Activated T-helper 1 cell treated with anti-CD3 and anti-CD28 coated beads, Interleukin-2, amount 50 U/mL, for 16 hours (primary cell): ENCODE results near the gene FBN3.

Experiments used
- DNase-seq, 2 donors: peaks; one replicate each; pipeline ENCODE4 v3.0.0-alpha.2; 2020; ENCODE audit warnings: low read depth in 1 of 2, low spot score in 1 of 2

The FBN3 gene

DNA sequence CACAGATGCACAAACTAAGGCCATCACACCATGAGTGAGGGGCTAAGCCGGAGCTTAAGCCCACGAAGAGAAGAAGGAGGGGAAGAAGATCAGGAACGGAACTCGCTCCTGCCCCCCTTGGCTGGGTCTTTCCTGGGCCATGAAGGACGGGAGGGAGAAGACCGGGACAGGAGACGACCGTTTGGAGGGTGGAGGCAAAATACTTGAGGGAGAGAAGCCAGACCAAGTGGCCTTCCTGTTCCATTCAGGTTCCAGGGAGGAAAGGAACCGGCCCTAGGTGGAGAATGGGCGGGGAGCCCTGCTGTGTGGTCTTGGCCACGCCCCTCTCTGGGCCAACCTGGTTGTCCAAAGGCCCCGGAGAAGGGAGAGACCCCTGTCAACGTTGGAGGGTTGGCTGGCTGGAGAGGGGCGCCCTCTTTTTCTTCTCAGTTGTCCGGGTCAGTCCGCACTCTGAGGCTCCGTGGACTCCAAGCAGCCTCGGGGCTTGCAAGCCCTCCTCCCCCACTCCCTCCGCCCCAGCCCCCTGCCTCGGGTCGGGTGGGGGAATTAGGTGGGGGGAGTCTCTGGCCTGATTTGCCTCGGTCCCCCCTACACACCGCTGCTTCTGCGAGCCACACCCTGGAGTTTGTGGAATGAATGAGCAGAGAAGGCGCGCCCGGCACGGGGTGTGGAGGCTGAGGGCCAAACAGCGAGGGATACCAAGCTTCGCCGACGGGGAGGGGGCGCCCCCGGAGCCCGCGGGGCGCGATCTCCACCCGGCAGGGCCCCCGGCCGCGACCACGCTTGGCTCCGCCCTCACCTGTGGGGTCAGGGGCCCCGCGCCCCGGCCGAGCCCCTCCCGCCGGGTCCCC lies 757 bp downstream of the FBN3 start:
- DNase-seq, result no peak

DNA sequence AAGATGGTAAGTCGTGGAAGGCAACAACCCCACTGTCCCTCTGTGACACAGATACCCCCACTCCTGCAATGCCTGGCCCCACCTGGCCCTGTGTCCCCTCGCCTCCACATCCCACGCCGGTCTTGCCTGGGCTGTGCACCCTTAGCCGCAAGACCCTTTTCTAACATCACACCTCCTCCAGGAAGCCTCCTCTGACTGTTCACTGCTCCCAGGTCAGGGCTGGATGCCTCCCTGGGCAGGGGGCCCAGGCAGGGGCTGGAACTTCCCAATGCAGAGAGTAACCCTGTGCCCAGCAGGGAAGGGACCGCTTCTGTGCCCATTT lies 1.3 kb downstream of the FBN3 start:
- no peak for DNase-seq

DNA sequence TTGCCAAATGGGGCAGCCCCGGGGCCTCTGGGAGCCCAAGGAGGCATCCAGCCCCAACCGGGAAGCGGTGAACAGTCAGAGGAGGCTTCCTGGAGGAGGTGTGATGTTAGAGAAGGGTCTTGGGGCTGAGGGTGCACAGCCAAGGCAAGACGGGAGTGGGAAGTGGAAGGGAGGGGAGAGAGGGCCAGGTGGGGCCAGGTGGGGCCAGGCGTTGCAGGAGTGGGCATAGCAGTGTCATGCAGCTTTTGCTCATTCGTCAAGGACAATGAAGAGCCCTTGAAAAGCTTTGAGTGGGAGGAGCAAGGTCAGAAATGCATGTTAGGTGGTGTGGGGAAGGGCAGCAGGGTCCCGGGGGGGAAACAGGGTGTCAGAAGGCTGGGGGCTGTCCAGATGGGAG lies 1.8 kb downstream of the FBN3 start:
- DNase-seq, result no peak

DNA sequence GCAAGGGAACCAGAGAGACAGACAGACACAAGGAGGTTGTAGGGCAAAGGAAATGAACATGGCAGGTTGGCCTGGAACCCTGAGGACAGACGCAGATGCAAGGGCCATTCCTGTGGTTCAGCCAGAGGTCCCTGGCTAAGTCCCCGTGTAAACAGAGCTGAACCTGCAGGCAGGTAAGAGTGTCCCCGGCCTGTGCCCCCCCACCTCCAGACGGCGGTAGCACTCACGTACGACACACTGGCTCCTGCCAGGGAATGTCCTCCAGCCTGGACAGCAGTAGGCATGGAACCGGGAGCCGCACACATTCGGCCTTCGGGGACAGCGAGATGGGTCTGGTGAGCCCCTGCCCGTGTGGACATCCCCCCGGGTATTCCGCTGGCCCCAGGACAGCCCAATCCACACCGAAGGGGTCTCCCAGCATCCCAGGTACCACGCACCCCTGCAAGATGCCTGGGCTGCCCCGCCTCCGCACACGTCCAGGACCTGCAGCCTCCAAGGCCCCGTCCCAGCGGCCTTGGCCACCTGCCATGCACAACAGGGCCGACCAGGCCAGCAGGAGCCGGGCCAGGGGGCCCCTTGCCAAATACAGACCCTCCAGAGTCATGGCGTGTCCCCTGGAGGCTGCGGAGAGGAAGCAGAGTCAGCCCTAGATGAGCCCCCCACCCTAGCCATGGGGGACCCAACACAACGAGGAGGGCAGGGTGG lies 2.4 kb downstream of the FBN3 start:
- no peak for DNase-seq

DNA sequence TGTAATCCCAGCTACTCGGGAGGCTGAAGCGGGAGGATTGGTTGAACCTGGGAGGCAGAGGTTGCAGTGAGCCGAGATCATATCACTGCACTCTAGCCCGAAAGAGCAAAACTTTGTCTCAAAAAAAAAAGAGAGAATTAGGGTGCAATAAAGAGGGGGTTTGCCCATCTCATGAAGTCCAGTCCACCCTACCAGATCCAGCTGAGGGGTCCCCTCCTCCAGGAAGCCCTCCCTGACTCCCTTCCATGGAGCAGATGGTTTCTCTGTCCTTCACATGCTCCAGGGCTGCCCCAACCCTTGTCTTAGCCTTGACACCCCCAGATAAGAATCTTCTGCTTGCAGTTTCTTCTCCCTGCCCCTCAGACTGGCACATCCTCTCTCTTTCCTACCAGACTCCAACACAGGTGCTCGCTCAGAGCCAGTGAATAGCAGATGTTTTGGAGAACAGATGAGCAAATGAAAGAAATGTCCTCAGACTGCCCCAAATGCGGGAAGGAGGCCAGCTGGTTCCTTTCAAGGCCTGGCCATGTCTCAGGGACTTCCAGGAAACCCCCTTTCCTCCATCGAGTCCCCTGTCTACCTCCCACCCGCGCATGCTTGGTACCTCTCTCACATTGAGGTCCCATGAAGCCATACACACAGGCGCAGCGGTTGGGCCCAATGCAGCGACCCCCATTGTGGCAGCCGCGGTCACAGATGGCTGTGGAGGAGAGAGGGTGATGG lies 5.0 kb downstream of the FBN3 start:
- no peak for DNase-seq

DNA sequence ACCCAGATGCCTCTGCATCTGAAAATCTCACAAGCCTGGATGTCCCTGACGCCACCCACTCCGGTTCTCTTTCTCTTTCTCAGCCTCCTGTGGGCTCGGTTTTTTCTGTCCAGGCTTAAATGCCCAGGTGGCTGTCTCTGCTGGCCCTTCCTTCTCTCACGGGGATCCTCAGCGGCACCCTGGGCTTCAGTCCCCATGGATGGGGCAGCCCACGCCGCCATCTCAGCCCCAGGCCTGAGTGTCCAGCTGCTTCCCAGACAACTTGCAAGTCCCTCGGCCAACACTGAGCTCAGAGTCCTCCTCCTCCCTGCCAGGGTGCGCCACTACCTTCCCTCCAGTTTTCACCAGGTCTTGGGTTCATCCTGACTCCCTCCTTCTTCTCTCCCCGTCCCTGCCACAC lies 6.4 kb downstream of the FBN3 start:
- no peak for DNase-seq

DNA sequence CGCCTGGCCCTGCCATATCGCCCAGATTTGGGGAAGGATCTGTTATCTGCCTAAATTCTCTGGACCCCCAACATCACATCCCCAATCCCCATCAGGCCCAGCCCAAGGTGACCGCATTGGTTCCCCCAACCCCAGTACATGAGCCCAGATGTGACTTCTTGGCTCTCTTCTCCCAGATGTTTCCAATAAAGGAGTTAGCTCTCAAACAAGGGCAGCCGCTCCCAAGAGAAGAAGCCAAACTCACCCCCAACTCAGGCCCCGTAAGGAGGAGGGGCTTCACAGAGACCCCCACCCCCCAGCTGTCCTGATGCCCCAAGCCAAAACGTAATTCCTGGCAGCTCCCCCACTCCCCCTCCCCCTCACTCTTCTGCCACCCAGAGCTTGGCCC lies 6.9 kb downstream of the FBN3 start:
- no peak for DNase-seq

DNA sequence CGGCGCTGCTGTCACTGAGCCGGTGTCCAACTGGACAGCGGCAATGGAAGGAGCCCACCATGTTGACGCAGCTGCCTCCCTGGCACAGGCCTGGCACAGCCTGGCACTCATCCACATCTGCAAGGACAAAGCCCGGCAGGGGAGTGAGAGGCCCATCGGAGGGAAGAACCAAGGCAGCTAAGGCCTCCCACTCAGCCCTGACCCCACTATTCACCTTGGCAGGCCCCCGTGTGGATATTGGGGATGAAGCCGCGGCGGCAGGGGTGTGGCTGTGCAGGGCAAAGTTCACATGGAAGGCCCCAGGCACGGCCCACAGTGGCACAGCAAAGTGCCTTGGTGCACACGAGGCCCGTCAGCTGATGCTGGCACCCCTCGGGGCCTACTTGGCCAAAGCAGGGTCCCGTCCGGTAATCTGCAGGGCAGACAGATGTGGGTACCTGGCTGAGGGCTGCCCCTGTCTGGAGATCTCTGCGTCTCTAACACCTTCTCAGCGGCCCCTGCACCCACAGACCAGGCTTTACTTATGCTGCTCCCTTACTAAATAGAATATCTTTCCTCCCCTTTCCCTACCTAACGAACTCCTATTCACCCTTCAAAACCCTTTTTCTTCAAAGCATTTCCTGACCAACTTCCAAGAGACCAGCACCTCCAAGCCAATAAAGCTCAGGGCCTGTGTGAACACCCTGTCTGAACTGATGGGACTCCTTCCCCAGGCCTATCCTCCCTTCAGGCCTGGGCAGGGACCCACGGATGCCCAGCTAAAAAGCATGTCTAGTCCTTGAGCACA lies 7.5 kb downstream of the FBN3 start:
- no peak for DNase-seq

DNA sequence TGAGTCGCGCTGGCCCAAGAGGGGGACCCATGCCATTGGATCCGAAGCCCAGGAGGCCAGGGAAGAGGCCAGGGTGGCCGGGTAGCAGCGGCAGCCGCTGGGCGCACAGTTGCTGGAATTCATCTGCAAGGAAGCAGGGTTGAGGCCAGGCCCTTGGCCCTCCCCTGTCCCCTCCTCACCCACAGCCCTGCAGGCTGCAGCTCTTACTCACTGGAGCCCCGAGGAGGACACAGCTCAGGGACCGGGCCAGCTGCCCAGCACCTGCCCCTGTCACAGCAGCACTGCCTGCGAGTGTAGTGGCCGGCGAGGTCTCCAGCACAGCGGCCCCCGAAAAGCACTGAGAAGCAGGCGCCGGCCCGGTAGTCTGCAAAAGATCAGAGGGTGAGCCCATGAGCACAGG lies 11.2 kb downstream of the FBN3 start:
- no peak for DNase-seq

DNA sequence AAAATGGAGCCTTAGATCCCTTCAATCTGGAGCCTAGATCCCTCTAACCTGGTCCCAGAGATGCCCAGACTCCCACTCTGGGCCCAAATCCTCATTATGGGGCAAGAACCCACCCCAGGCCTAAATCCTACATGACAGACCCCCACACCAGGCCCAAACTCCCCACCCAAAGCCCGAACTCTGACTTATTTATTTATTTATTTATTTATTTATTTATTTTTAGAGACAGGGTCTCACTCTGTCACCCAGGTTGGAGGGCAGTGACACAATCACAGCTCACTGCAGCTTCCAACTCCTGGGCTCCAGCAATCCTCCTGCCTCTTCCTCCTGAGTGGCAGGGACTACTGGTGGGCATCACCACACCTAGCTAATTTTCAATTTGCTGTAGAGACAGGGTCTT lies 12.0 kb downstream of the FBN3 start:
- no peak for DNase-seq

DNA sequence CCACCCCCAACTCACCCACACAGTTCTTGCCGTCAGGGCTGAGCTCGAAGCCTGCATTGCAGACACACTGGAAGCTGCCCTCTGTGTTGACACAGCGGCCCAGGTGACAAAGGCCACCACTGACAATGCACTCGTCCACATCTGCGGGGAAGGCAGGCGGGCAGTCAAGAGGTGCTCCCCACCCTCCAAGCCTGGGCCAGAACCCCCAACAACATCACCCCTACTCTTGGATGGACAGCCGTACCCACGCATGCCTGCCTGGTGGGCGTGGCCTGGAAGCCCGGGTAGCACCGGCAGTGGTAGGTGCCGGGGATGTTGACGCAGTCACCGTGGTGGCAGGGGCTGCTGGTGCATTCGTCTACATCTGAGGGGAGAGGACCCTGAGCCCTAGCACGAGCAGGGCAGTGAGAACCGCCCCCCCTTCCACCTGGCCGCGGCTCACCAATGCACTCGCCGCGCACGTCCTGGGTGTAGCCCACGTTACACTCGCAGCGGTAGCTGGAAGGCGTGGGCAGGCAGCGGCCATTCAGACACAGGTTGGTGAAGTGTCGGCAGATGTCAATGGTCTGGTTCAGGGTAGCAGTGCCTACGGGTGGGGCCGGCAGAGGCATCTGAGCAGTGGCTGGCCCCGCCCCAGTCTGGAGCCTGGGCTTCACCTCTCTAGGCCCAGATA lies 13.3 kb downstream of the FBN3 start:
- DNase-seq, result no peak

DNA sequence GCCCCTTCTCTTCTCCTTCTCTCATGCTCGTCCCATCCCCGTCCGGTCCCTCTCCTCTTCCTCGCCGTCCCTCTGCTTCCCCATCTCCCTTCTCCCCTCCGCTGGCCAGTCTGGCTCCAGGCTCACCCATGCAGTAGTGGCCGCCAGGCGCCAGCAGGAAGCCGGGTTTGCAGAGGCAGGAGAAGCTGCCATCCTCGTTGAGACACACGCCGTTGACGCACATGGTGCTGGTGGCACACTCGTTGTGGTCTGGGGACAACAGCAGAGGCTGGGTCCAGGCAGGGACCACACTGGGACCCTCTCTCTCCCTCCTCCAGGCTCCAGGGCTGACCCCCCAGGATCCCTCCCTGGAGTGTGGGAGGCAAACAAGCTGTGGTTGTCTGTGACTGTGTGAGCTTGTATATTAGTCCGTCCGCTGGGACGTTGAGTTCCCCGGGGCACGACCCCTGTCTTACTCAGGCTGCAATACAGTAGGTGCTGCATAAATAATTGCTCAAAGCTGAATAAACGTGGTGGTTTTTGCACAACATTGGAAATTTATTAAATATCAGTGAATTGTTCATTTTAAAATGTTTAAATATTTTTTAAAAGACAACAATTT lies 16.4 kb downstream of the FBN3 start:
- no peak for DNase-seq

DNA sequence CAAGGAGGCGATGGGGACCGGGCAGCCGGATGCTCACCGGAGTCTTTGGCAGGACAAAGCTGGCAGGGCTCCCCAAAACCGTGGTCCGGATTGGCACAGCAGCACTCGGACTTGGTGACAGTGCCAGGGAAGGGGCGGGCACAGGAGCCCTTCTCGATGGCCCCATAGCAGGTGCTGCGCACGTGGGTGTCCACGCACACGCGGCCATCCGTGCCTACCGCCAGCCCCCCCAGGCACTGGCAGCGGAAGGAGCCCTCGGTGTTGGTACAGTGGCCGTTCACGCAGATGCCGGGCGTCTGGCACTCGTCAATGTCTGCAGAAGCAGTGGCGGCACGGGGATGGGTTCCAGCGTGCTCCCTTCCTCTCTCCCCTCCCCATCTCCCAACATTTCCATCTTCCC lies 17.9 kb downstream of the FBN3 start:
- DNase-seq, result no peak

DNA sequence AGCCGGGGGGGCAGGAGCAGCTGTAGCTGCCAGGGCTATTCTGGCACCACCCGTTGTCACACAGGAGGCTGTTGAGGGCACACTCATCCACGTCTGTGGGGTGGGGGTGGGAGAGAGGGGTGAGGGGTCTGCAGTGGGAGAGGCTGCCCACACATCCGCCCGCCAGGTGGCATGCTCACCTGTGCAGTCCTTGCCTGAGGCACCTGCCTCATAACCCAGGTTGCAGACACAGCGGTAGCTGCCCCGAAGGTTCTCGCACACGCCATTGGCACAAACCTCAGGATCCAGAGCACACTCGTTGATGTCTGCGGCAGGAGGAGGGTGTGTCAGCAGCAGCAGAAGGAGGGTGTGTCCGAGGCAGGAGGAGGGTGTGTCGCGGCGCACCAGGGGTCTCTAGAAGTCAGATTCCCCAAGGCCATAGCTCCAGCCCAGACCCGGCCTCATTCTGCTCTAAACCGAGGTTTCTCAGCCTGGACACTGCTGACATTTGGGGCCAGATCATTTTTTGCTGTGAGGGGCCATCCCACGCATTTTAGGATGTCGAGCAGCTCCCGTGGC lies 20.3 kb downstream of the FBN3 start:
- DNase-seq, result no peak

DNA sequence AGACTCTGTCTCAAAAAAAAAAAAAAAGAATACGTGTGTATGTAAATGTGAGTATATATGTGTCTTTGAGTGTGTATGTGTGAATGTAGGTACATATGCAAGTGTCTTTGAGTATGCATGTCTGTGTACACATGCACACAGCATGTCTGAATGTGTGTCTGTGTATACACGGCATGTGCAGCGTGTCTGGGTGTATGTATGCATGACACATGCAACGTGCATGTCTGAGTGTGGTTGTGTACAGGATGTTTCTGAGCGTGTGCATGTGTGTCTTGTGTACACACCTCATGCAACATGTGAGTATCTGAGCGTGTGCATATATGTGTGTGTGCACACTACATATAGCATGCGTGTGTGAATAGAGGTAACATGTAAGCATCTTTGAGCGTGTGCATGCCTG lies 20.8 kb downstream of the FBN3 start:
- DNase-seq, result no peak

DNA sequence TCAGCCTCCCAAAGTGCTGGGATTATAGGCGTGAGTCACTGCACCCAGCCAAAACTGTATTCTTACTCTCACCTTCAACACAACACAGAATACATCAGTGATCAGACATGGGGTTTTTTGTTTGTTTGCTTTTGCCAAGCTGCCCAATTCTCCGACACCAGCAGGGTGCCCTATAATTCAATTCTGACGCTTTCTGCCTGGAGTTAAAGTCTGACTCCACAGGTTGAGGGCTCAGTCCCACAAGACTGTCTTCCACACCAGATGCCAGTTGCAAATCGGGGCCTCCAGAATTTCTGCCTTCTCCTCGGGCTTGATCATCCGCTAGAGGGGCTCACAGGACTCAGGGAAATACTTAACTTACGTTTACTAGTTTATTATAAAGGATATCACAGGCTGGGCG lies 22.1 kb downstream of the FBN3 start:
- DNase-seq, result no peak

DNA sequence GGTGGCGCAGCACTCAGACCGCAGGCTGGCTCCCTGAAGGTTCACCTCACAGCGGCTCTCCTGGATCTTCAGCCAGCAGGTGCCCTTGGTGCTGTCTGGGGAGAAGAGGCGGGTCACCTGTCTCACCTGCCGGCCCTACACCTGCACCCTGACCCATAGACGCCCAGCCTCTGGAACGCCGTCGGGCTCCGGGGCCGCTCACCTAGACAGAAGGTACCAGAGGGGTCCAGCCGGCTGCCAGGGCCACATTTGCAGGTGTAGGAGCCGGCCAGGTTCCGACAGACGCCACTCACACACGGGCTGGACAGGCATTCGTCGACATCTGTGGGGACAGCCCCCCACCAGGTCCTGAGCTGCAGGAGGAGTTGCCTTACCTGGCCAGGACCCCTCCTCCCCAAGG lies 22.9 kb downstream of the FBN3 start:
- no peak for DNase-seq

DNA sequence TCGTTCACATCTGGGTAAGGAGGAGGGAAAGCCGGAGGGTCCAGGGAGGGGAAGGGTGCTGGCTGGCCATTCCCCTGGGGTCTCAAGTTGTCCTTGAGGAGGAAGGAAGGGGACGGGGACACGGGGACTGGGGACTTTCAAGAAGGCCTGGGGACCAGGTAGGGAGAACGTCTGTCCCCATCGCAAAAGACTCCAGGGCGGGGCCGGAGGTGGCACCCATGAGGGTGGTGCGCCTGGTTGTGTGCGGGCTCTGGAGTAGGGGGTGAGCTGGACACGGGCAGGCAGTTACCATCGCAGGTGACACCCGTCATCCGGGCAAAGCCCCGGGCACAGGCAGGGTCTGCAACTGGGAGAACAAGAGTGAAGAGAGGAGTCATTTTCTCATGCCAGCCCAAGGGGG lies 23.4 kb downstream of the FBN3 start:
- DNase-seq, result no peak

DNA sequence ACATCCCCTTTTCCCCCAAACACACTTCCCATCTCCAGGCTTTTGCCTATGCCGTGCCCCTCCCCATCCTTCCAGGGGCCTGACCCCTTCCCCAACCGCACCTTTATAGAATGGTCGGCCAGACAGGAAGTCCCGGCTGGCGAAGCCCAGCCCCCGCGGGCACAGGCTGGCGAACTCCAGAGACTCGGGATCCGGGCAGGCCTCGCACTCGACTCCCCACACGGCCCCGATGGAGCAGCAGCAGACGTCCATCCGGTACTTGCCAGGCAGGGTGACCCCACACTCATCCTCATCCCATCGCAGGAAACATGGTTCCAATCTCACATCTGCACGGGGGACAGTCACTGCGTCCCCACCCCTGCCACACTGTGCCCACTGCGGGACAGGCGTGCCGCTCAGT lies 25.7 kb downstream of the FBN3 start:
- no peak for DNase-seq
